H1 (cell line): ENCODE data around the gene DCANP1. TPM values are rescaled to one million over a fixed set of nuclear protein-coding genes. Genes with fewer than 3 reads are reported as not detected.

Source experiments
- BACH1 ChIP-seq: IDR thresholded peaks from 2 replicates; pipeline ENCODE4 v1.6.1; 2012; ENCODE audit warnings: low read length, improper control_type of control experiment
- CREB1 ChIP-seq: IDR thresholded peaks from 2 replicates; pipeline ENCODE4 v1.6.1; 2012; ENCODE audit warnings: inconsistent platforms
- HDAC2 ChIP-seq, 2 experiments: fragments of 300-600 bp in 1 of 2; sonication (generic) in 1 of 2; IDR thresholded peaks; 2 replicates each; pipeline ENCODE4 v1.6.1; 2011 to 2012; ENCODE audit warnings: low read depth in 2 of 2, low read length in 2 of 2, mild to moderate bottlenecking in 2 of 2, moderate library complexity in 2 of 2, borderline replicate concordance in 1 of 2, inconsistent platforms in 1 of 2
- KDM5A ChIP-seq: fragments of 200-600 bp; IDR thresholded peaks from 2 replicates; pipeline ENCODE4 v1.7.1; 2012; ENCODE audit warnings: mild to moderate bottlenecking, low read length, inconsistent platforms, mixed read lengths
- SIX5 ChIP-seq: IDR thresholded peaks from 2 replicates; pipeline ENCODE4 v1.6.1; 2011; ENCODE audit warnings: mild to moderate bottlenecking, low read depth, low read length
- polyA plus RNA-seq, 7 experiments: library from polyadenylated mRNA; depleted of rRNA in 3 of 7; stranded (reverse) in 5 of 7; unstranded in 2 of 7; fragments of >200 nt in 5 of 7; fragments of 200-250 nt in 2 of 7; gene quantifications; 1 replicate in 5 of 7; 2 replicates in 1 of 7; 4 replicates in 1 of 7; pipeline versions ENCODE4 v1.2.1 to v1.2.3, GENCODE V29; 2011 to 2013; ENCODE audit warnings: missing spikeins in 2 of 7, mixed read lengths in 2 of 7
- total RNA-seq: library from RNA; stranded (reverse); fragmentation: NEBNext Ultra II Directional; extraction: Animal tissue kit (Norgen Biotek cat#: 25700); gene quantifications from 2 replicates; pipeline ENCODE4 v1.2.1, GENCODE V29; 2021
- TF ChIP-seq, protein P1 (sequence below): fragments of 300-600 bp; sonication (generic); IDR thresholded peaks from 2 replicates; pipeline ENCODE4 v1.7.1; 2012; ENCODE audit warnings: low read length, moderate library complexity, mild to moderate bottlenecking, inconsistent platforms; ENCODE audit not compliant: insufficient replicate concordance

The DCANP1 gene
- total and polyA plus RNA-seq, 2 of the 8 experiments (the other 6 are each of a cell fraction or from before 2014, with no cell fraction given), result not detected

DNA sequence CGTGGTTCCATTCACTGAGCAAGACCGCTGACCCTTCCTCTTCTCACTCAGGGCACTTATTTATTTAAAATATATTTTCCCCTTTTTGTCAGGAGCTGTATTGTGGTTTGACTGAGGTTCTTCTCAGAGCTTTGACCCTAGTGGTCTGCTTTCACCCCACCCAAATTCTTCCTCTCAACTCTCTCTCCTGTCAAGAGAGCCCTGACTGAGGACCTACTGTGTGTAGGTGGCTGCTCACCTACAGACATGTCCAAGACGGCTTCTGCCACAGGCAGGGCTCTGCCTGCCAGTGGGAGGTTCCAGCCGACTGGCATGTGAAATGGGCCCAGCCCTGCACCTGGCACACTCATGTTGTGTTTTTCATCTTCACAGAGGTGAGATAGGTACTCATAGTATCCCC, 5.2 kb downstream of the DCANP1 start (continued):
- TF ChIP-seq SIX5 (no peak), BACH1 (no peak), HDAC2 (IDR thresholded peaks at IDR 0.05; ENCODE audit: borderline replicate concordance in 1 of 2, low read depth in 2 of 2, low read length in 2 of 2) (no peak), CREB1 (no peak), KDM5A (no peak)
- TF ChIP-seq, protein P1, sequence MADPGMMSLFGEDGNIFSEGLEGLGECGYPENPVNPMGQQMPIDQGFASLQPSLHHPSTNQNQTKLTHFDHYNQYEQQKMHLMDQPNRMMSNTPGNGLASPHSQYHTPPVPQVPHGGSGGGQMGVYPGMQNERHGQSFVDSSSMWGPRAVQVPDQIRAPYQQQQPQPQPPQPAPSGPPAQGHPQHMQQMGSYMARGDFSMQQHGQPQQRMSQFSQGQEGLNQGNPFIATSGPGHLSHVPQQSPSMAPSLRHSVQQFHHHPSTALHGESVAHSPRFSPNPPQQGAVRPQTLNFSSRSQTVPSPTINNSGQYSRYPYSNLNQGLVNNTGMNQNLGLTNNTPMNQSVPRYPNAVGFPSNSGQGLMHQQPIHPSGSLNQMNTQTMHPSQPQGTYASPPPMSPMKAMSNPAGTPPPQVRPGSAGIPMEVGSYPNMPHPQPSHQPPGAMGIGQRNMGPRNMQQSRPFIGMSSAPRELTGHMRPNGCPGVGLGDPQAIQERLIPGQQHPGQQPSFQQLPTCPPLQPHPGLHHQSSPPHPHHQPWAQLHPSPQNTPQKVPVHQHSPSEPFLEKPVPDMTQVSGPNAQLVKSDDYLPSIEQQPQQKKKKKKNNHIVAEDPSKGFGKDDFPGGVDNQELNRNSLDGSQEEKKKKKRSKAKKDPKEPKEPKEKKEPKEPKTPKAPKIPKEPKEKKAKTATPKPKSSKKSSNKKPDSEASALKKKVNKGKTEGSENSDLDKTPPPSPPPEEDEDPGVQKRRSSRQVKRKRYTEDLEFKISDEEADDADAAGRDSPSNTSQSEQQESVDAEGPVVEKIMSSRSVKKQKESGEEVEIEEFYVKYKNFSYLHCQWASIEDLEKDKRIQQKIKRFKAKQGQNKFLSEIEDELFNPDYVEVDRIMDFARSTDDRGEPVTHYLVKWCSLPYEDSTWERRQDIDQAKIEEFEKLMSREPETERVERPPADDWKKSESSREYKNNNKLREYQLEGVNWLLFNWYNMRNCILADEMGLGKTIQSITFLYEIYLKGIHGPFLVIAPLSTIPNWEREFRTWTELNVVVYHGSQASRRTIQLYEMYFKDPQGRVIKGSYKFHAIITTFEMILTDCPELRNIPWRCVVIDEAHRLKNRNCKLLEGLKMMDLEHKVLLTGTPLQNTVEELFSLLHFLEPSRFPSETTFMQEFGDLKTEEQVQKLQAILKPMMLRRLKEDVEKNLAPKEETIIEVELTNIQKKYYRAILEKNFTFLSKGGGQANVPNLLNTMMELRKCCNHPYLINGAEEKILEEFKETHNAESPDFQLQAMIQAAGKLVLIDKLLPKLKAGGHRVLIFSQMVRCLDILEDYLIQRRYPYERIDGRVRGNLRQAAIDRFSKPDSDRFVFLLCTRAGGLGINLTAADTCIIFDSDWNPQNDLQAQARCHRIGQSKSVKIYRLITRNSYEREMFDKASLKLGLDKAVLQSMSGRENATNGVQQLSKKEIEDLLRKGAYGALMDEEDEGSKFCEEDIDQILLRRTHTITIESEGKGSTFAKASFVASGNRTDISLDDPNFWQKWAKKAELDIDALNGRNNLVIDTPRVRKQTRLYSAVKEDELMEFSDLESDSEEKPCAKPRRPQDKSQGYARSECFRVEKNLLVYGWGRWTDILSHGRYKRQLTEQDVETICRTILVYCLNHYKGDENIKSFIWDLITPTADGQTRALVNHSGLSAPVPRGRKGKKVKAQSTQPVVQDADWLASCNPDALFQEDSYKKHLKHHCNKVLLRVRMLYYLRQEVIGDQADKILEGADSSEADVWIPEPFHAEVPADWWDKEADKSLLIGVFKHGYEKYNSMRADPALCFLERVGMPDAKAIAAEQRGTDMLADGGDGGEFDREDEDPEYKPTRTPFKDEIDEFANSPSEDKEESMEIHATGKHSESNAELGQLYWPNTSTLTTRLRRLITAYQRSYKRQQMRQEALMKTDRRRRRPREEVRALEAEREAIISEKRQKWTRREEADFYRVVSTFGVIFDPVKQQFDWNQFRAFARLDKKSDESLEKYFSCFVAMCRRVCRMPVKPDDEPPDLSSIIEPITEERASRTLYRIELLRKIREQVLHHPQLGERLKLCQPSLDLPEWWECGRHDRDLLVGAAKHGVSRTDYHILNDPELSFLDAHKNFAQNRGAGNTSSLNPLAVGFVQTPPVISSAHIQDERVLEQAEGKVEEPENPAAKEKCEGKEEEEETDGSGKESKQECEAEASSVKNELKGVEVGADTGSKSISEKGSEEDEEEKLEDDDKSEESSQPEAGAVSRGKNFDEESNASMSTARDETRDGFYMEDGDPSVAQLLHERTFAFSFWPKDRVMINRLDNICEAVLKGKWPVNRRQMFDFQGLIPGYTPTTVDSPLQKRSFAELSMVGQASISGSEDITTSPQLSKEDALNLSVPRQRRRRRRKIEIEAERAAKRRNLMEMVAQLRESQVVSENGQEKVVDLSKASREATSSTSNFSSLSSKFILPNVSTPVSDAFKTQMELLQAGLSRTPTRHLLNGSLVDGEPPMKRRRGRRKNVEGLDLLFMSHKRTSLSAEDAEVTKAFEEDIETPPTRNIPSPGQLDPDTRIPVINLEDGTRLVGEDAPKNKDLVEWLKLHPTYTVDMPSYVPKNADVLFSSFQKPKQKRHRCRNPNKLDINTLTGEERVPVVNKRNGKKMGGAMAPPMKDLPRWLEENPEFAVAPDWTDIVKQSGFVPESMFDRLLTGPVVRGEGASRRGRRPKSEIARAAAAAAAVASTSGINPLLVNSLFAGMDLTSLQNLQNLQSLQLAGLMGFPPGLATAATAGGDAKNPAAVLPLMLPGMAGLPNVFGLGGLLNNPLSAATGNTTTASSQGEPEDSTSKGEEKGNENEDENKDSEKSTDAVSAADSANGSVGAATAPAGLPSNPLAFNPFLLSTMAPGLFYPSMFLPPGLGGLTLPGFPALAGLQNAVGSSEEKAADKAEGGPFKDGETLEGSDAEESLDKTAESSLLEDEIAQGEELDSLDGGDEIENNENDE, result no peak
